Liver (tissue), 9 donors: ENCODE measurements around the gene B4GALT1. TPM values are rescaled to one million over a fixed set of nuclear protein-coding genes. Genes with fewer than 3 reads are reported as not detected.

ENCODE experiments used
- DNase-seq: peaks from one replicate; pipeline ENCODE4 v3.0.0-alpha.2; 2017; ENCODE audit warnings: low spot score
- H3K27ac ChIP-seq, 2 donors: one replicate each; pipeline ENCODE4 v1.7.0; 2013; ENCODE audit warnings: inconsistent platforms in 2 of 2, low read length in 2 of 2, control low read depth in 1 of 2, low read depth in 1 of 2, mild to moderate bottlenecking in 1 of 2
- H3K27me3 ChIP-seq, 4 donors: one replicate each; pipeline versions ENCODE4 v1.6.1 to v1.7.0; 2013; ENCODE audit warnings: low read length in 3 of 4, inconsistent platforms in 1 of 4, mild to moderate bottlenecking in 1 of 4, moderate library complexity in 1 of 4; ENCODE audit not compliant: control insufficient read depth in 4 of 4, insufficient read depth in 4 of 4
- H3K36me3 ChIP-seq, 4 donors: one replicate each; pipeline versions ENCODE4 v1.6.1 to v1.7.0; 2013; ENCODE audit warnings: low read length in 3 of 4, mild to moderate bottlenecking in 3 of 4, low read depth in 1 of 4, moderate library complexity in 1 of 4; ENCODE audit not compliant: control insufficient read depth in 4 of 4, insufficient read depth in 3 of 4
- H3K4me1 ChIP-seq, 4 donors: one replicate each; pipeline versions ENCODE4 v1.6.1 to v1.7.0; 2013; ENCODE audit warnings: low read length in 3 of 4, mild to moderate bottlenecking in 3 of 4, moderate library complexity in 1 of 4; ENCODE audit not compliant: control insufficient read depth in 4 of 4, insufficient read depth in 4 of 4
- H3K4me3 ChIP-seq, 3 donors: one replicate each; pipeline versions ENCODE4 v1.6.1 to v1.7.0; 2013; ENCODE audit warnings: low read length in 3 of 3, control low read depth in 1 of 3, low read depth in 1 of 3, mild to moderate bottlenecking in 1 of 3
- H3K9ac ChIP-seq, 2 donors: one replicate each; pipeline ENCODE4 v1.7.0; 2013; ENCODE audit warnings: low read length in 2 of 2, mild to moderate bottlenecking in 2 of 2, moderate library complexity in 2 of 2, control low read depth in 1 of 2, low read depth in 1 of 2
- H3K9me3 ChIP-seq, 4 donors: one replicate each; pipeline versions ENCODE4 v1.6.1 to v1.7.0; 2013; ENCODE audit warnings: low read length in 3 of 4; ENCODE audit not compliant: control insufficient read depth in 4 of 4
- ATF3 ChIP-seq: IDR thresholded peaks from 2 replicates; pipeline ENCODE4 v1.6.1; 2016; ENCODE audit warnings: antibody characterized with exemption
- CTCF ChIP-seq: fragments of 150-350 bp; IDR thresholded peaks from 2 replicates; pipeline ENCODE4 v1.5.1; 2017; ENCODE audit warnings: improper control_type of control experiment, low read depth, low read length; ENCODE audit not compliant: missing input control
- EGR1 ChIP-seq, 2 donors: IDR thresholded peaks; 2 replicates each; pipeline ENCODE4 v1.6.1; 2016 to 2018; ENCODE audit warnings: antibody characterized with exemption in 2 of 2, low read depth in 2 of 2
- FOXA1 ChIP-seq: IDR thresholded peaks from 2 replicates; pipeline ENCODE4 v1.6.1; 2016; ENCODE audit warnings: antibody characterized with exemption
- FOXA2 ChIP-seq: IDR thresholded peaks from 2 replicates; pipeline ENCODE4 v1.6.1; 2016; ENCODE audit warnings: antibody characterized with exemption
- GABPA ChIP-seq, 2 donors: IDR thresholded peaks in 1 of 2; conservative IDR thresholded peaks in 1 of 2; 2 replicates each; pipeline ENCODE4 v1.6.1; 2016; ENCODE audit warnings: antibody characterized with exemption in 2 of 2, mild to moderate bottlenecking in 1 of 2, moderate library complexity in 1 of 2
- HNF4A ChIP-seq, 2 donors: conservative IDR thresholded peaks; 2 replicates each; pipeline ENCODE4 v1.6.1; 2016; ENCODE audit warnings: antibody characterized with exemption in 2 of 2, mild to moderate bottlenecking in 2 of 2
- HNF4G ChIP-seq: IDR thresholded peaks from 2 replicates; pipeline ENCODE4 v1.6.1; 2016; ENCODE audit warnings: antibody characterized with exemption
- JUND ChIP-seq, 2 donors: IDR thresholded peaks; 2 replicates each; pipeline ENCODE4 v1.6.1; 2016; ENCODE audit warnings: antibody characterized with exemption in 2 of 2
- MAX ChIP-seq: IDR thresholded peaks from 2 replicates; pipeline ENCODE4 v1.6.1; 2016; ENCODE audit warnings: antibody characterized with exemption
- NR2F2 ChIP-seq: IDR thresholded peaks from 2 replicates; pipeline ENCODE4 v1.6.1; 2016; ENCODE audit warnings: antibody characterized with exemption
- RAD21 ChIP-seq, 2 donors: IDR thresholded peaks; 2 replicates each; pipeline ENCODE4 v1.6.1; 2016; ENCODE audit warnings: antibody characterized with exemption in 2 of 2, mild to moderate bottlenecking in 2 of 2
- REST ChIP-seq: IDR thresholded peaks from 2 replicates; pipeline ENCODE4 v1.6.1; 2016; ENCODE audit warnings: antibody characterized with exemption, mild to moderate bottlenecking
- RXRA ChIP-seq, 2 donors: IDR thresholded peaks; 2 replicates each; pipeline ENCODE4 v1.6.1; 2017 to 2018; ENCODE audit warnings: antibody characterized with exemption in 2 of 2, mild to moderate bottlenecking in 1 of 2
- TAF1 ChIP-seq: conservative IDR thresholded peaks from 2 replicates; pipeline ENCODE4 v1.6.1; 2016; ENCODE audit warnings: antibody characterized with exemption, mild to moderate bottlenecking
- YY1 ChIP-seq: IDR thresholded peaks from 2 replicates; pipeline ENCODE4 v1.6.1; 2016; ENCODE audit warnings: antibody characterized with exemption, mild to moderate bottlenecking
- WGBS: extraction: QIAGEN DNeasy Blood & Tissue Kit; methylation state at CpG from one replicate; pipeline ENCODE4 v1.1.7; 2013; 5-methylcytosine and 5-hydroxymethylcytosine counted together
- polyA plus RNA-seq, 2 donors: library from polyadenylated mRNA; stranded (reverse) in 1 of 2; unstranded in 1 of 2; fragments of 200-250 nt in 1 of 2; fragments of >200 nt in 1 of 2; fragmentation: Nextera tagmentation in 1 of 2; extraction: Ambion mirVana in 1 of 2; gene quantifications; one replicate each; pipeline versions ENCODE4 v1.2.1 to v1.2.3, GENCODE V29; 2013 to 2015
- total RNA-seq, 2 donors: library from RNA; depleted of rRNA; stranded (reverse); fragments of >200 nt; gene quantifications; one replicate each; pipeline ENCODE4 v1.2.3, GENCODE V29; 2014
- TF ChIP-seq, protein P1 (sequence below): IDR thresholded peaks from 2 replicates; pipeline ENCODE4 v1.6.1; 2016; ENCODE audit warnings: antibody characterized with exemption
- donor health status: healthy.
- donor health status: healthy.
- donor health status: healthy.
- donor health status: healthy.
- donor health status: healthy.

Gene B4GALT1
- total and polyA plus RNA-seq, 4 donors: 25.9 to 59.8 (median 42.7) TPM

DNA sequence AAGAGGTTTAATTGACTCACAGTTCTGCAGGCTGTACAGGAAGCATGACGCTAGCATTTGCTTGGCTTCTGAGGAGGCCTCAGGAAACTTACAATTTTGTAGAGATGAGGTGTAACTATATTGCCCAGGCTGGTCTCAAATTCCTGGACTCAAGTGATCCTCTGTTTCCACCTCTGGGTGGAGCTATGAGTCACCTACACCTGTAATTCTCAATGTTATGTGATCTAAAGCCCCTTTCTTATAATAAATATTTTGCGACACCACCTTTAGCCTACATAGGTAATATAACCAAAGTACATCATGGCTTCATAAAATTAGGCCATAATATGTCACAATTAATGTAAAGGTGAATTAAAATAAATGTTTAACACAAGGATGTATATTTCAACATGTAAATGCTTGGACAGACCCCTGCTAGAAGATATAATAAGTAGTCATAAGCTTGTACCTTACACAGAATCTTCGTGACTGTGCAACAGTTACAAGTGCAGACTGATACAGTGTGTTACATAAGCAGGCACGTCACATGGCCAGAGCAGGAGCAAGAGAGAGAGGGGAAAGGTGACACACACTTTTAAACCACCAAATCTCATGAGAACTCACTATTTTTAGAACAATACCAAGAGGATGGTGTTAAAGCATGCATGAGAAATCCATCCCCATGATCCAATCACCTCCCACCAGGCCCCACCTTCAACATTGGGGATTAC is 43.0 kb upstream of the B4GALT1 start:
- Histone ChIP-seq H3K4me3 (no peak overlapping the region), H3K36me3 (no peaks in the 10 kb centered on the region), H3K9ac (no peak overlapping the region), H3K27ac (no peak overlapping the region), H3K9me3 (no peaks in the 10 kb centered on the region), H3K27me3 (no peaks in the 10 kb centered on the region), H3K4me1 (no peaks in the 10 kb centered on the region)
- no peak for DNase-seq
- TF ChIP-seq HNF4G (no peak), RAD21 (IDR thresholded peaks at IDR 0.05) (no peak), YY1 (no peak), FOXA1 (no peak), RXRA (IDR thresholded peaks at IDR 0.05) (no peak), EGR1 (IDR thresholded peaks at IDR 0.05; ENCODE audit: low read depth in 2 of 2) (no peak), GABPA (IDR thresholded peaks at IDR 0.05 in 1 of 2, conservative IDR thresholded peaks at IDR 0.05 in 1 of 2) (no peak), CTCF (no peak), ATF3 (no peak), JUND (IDR thresholded peaks at IDR 0.05) (no peak), HNF4A (conservative IDR thresholded peaks at IDR 0.05) (no peak), FOXA2 (no peak), TAF1 (no peak), NR2F2 (no peak), MAX (no peak), REST (no peak)
- TF ChIP-seq, protein P1, sequence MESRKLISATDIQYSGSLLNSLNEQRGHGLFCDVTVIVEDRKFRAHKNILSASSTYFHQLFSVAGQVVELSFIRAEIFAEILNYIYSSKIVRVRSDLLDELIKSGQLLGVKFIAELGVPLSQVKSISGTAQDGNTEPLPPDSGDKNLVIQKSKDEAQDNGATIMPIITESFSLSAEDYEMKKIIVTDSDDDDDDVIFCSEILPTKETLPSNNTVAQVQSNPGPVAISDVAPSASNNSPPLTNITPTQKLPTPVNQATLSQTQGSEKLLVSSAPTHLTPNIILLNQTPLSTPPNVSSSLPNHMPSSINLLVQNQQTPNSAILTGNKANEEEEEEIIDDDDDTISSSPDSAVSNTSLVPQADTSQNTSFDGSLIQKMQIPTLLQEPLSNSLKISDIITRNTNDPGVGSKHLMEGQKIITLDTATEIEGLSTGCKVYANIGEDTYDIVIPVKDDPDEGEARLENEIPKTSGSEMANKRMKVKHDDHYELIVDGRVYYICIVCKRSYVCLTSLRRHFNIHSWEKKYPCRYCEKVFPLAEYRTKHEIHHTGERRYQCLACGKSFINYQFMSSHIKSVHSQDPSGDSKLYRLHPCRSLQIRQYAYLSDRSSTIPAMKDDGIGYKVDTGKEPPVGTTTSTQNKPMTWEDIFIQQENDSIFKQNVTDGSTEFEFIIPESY: no peak
- 80% methylated on average over 4 of the region's 4 CpGs for WGBS
